Stimulated activated CD8-positive, alpha-beta memory T cell treated with anti-CD3 and anti-CD28 coated beads, Interleukin-7, amount 100 ng/mL, for 4 hours (primary cell): ENCODE results near the gene PHGDH.

Experiments
- DNase-seq, 2 donors: peaks; one replicate each; pipeline ENCODE4 v3.0.0-alpha.2; 2020; ENCODE audit warnings: low read depth in 2 of 2

The PHGDH gene

DNA sequence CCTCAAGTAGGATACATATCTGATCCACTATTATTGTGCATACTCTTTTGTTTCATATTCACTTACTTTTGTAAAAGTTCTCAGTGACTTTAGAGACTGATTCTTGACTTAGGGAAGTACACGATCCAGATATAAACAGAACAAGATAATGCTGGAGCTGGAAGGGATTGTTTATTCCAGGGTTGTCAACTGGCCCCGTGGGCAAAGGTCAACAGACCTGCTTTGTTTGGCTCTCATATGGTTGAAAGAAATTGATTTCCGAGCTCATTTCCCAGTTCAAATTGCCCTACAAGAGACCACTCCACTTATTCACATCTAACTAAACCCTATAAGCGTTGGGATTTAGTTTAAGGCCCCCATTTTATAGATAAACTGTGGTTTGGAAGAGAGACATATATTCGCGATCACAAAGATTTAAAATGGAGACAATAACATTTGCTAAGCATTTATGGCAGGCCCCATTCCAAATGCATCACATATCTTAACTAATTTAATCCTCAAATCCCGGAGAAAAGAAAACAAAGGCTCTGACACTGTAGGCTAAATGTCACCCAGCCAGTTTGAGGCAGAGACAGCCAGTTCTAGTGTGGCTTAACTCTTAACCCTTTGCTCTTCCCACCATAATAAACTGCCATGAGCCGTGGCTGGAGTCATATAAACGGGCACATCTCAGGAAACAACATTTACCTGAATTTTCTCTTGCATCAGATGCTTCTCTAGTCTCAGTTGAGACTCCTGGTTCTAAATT is 78.9 kb downstream of the PHGDH start:
- no peak for DNase-seq

GRCh38 chr1:119791377-119791776 is 79.6 kb downstream of the PHGDH start:
- DNase-seq = no peak
